Hepatic stellate cell (primary cell): ENCODE results near the gene LCE3B.

Experiments used
- DNase-seq: peaks from one replicate; pipeline ENCODE4 v3.0.0; 2011; ENCODE audit warnings: low spot score

The LCE3B gene

GRCh38 chr1:152658649-152659048 lies 45.0 kb downstream of the LCE3B start:
- DNase-seq: no peak

- no peak for DNase-seq
Measured at GRCh38 chr1:152663098-152663497, 49.5 kb downstream of the LCE3B start, which contains the start of gene LCE2D. LCE2D (plus strand) TSS chr1:152663380; CDS start chr1:152664106, 726 bp downstream.
